ENCODE results near the gene MTMR12.
"Not testable (repeated sequence)": the region's sequence is repeated elsewhere in the genome, so short reads cannot be mapped to it uniquely, and the experiment has no call there.

MTMR12 gene

GRCh38 chr5:32230356-32231099 lies 82.2 kb downstream of the MTMR12 start:
- DNase-seq = no peak

- no peak for DNase-seq
These were observed 83.2 kb downstream of the MTMR12 start for GRCh38 chr5:32229586-32229985.

- no peak for DNase-seq
These were observed 83.9 kb downstream of the MTMR12 start for GRCh38 chr5:32228816-32229215.

- no peak for DNase-seq
These were observed 87.3 kb downstream of the MTMR12 start for GRCh38 chr5:32225445-32225844.

- no peak for DNase-seq
These were observed 88.6 kb downstream of the MTMR12 start for GRCh38 chr5:32223972-32224609.

- DNase-seq = no peak
These were observed 89.8 kb downstream of the MTMR12 start for GRCh38 chr5:32222723-32223470.

GRCh38 chr5:32217886-32218396 lies 94.8 kb downstream of the MTMR12 start:
- DNase-seq = no peak

- not testable (repeated sequence) for DNase-seq
These were observed 98.4 kb downstream of the MTMR12 start for GRCh38 chr5:32214344-32214743.

GRCh38 chr5:32210151-32210550 lies 102.6 kb downstream of the MTMR12 start:
- DNase-seq = no peak

- DNase-seq = not testable (repeated sequence)
These were observed 103.9 kb downstream of the MTMR12 start for GRCh38 chr5:32208837-32209236.

GRCh38 chr5:32207355-32207634 lies 105.4 kb downstream of the MTMR12 start:
- DNase-seq = no peak

- no peak for DNase-seq
These were observed 106.0 kb downstream of the MTMR12 start for GRCh38 chr5:32206509-32207354.

- DNase-seq = no peak
These were observed 106.7 kb downstream of the MTMR12 start for GRCh38 chr5:32206053-32206452.

- DNase-seq = no peak
These were observed 110.3 kb downstream of the MTMR12 start for GRCh38 chr5:32202394-32202793.

GRCh38 chr5:32201122-32201753 lies 111.5 kb downstream of the MTMR12 start:
- DNase-seq = no peak

- no peak for DNase-seq
These were observed 115.7 kb downstream of the MTMR12 start for GRCh38 chr5:32197032-32197431.

- DNase-seq = no peak
These were observed 117.5 kb downstream of the MTMR12 start for GRCh38 chr5:32195265-32195664.

- DNase-seq = peak; percentile 98
These were observed 119.1 kb downstream of the MTMR12 start for GRCh38 chr5:32193591-32193990.

GRCh38 chr5:32190095-32190494 lies 122.6 kb downstream of the MTMR12 start:
- DNase-seq = no peak

GRCh38 chr5:32187675-32188074 lies 125.1 kb downstream of the MTMR12 start:
- DNase-seq = no peak

GRCh38 chr5:32182463-32183063 lies 130.2 kb downstream of the MTMR12 start:
- no peak for DNase-seq
